ENCODE measurements around the gene NETO1.

DNA sequence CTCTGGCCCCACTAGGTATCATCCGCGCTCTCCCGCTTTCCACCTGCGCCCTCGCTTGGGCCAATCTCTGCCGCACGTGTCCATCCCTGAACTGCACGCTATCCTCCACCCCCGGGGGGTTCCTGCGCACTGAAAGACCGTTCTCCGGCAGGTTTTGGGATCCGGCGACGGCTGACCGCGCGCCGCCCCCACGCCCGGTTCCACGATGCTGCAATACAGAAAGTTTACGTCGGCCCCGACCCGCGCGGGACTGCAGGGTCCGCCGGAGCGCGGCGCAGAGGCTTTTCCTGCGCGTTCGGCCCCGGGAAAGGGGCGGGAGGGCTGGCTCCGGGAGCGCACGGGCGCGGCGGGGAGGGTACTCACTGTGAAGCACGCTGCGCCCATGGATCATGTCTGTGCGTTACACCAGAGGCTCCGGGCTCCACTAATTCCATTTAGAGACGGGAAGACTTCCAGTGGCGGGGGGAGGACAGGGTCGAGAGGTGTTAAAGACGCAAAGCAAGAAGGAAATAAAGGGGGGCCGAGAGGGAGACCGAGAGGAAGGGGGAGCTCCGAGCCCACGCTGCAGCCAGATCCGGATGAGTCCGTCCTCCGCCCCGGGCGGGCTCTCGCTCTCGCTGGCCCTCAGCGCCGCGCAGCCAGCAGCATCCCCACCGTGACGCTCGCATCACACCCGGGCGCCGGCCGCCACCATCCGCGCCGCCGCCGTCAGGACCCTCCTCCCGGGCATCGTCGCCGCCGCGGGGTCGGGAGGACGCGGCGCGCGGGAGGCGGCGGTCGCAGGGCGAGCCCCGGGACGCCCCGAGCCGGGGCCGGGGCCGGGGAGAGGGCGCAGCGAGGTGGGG lies 664 bp downstream of the NETO1 start:
- TF ChIP-seq, protein P1, sequence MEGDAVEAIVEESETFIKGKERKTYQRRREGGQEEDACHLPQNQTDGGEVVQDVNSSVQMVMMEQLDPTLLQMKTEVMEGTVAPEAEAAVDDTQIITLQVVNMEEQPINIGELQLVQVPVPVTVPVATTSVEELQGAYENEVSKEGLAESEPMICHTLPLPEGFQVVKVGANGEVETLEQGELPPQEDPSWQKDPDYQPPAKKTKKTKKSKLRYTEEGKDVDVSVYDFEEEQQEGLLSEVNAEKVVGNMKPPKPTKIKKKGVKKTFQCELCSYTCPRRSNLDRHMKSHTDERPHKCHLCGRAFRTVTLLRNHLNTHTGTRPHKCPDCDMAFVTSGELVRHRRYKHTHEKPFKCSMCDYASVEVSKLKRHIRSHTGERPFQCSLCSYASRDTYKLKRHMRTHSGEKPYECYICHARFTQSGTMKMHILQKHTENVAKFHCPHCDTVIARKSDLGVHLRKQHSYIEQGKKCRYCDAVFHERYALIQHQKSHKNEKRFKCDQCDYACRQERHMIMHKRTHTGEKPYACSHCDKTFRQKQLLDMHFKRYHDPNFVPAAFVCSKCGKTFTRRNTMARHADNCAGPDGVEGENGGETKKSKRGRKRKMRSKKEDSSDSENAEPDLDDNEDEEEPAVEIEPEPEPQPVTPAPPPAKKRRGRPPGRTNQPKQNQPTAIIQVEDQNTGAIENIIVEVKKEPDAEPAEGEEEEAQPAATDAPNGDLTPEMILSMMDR (IDR thresholded peaks at IDR 0.05; ENCODE audit: low read depth, low read length), result no peak
- TF ChIP-seq EZH2phosphoT487 (IDR thresholded peaks at IDR 0.05; ENCODE audit: low read depth), result no peak

All from OCI-LY3 (cell line).